ENCODE results near the gene SAMD14. TPM values are rescaled to one million over a fixed set of nuclear protein-coding genes. Genes with fewer than 3 reads are reported as not detected.
A peak's percentile ranks its signal among the peaks of the same experiment; 100 is the strongest.

SAMD14 gene
- total RNA-seq, 1 experiment from 2014 or later = not detected

DNA sequence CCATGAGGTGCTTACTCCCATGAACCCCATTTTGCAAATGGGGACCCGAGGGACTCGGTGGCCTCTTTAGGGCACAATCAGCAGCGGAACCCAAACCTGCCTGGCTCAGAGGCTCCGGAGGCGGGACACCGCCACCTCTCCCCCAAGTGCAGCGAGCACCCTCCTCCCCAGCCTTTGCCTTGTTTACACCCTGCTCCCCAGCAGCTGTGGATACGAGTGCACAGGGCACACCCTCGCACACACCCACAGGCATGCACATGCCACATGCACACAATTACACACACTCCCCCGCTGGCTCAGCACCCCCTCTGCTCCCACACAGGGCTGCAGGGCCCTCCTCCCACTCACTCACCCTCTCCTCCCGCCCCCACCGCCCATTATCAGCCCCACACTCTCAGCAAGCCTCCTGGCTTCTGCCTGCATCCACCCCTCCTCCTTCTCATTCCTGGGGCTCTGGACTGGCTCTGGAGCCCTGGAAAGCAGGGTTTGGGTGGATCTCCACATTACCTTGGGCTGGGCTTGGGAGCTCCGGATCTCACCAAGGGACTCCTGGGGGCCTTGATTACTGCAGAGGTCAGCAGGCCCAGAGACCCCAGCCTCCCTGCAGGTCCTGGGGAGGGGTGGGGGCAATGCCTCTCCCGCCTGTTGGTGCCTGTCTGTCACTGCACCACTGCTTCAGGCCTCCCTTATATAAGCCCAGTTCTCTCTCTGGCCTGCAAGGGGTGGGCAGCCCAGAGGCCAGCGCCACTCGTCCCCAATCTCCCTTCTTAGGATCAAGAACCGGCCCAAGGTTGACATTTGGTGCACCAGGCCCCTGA is 28.4 kb downstream of the SAMD14 start:
- no peak for DNase-seq (ENCODE audit: extremely low read depth, low read depth)

DNA sequence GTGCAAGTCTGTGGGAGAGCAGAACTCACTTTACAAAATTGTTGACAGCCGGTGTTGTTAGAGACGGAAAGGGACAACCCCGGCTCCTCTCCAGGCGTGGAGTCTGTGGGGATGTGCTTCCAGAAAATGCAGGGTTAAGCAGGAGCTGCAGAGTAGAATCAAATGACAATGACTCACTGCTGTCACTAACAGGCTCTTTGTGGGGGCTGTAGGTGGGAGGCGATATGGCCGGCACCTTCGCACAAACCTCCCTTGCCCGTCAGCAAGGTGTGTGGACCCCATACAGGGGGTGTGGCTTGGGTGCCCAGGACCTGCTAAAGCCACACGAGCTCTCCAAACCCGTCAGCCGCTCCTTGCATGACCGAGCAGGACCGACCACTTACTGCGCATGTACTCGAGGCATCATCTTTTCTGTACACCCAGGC is 29.0 kb downstream of the SAMD14 start:
- no peak for DNase-seq (ENCODE audit: extremely low read depth, low read depth)

DNA sequence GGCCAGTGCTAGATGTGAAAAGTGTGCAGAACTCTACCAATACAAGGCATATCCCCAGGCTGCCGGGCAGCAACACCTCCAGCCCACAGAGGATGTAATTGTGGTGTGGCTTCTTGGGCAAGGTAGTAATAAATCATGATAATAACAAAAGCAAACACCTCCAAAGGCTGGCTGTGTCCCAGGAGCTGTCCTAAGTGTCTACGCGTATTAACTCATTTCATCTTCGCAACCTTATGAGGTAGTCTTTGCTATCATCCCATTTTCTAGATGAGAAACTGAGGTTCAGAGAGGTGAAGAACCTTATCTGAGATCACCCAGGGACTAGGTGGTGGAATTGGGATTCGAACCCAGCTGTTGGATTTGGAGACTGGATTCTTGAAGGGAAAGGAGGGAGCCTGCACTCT is 29.5 kb downstream of the SAMD14 start:
- no peak for DNase-seq (ENCODE audit: extremely low read depth, low read depth)

DNA sequence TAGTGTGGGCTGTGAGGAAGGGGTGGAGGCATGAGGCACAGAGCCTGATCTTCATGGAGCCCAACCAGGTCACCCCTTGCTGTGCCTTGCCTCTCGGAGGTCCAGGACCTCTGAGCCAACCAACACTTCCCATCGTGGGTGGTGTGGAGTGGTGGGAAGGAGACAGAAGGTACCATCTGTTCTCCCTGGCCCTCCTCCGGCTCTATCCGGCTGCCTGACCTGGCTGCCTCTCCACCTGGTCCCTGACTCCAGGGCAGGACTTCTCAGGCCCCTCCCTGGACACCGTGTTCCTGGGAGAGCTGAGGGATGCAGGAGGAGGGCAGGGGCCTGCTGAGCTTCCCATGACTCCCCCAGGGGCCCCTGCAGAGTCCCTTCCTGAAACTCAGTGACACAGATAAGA is 31.0 kb downstream of the SAMD14 start:
- no peak for DNase-seq (ENCODE audit: extremely low read depth, low read depth)

DNA sequence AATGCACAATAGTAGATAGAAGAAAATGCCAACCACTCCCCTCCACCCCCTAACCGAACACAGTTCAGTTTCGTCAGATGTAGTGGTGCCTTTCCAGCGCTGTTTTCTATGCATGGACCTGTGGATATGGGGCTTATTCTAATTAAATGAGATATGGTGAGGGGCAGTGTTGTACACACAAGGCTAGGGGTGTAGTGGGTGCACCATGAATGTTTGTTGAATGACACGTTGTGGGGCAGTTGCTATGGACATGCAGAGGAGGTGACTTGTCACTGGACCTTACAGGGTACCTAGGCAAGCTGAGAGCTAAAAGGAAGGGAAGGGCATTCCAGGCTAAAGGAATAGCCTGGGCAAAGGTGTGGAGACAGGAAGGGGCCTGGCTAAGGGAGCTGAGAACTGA is 31.4 kb downstream of the SAMD14 start:
- no peak for DNase-seq (ENCODE audit: extremely low read depth, low read depth)

DNA sequence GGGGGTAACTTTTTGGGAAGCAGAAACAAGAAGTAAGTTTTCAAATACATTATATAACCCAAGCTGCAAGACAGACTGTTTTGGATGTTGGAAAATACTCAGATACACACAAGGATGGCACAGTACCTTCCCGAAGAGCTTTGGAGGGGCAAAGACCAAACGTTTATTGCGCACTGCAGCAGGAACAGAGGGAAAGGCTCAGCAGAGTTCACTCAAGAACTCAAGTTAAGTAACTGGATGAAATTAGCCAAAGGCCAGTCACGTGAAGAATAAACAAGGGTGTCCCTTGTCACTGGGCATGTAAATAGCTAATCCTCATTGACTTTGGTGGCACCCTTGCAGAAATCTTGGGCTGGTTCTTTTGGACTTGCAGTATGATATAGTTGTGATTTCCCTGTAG is 32.0 kb downstream of the SAMD14 start:
- no peak for DNase-seq (ENCODE audit: extremely low read depth, low read depth)

DNA sequence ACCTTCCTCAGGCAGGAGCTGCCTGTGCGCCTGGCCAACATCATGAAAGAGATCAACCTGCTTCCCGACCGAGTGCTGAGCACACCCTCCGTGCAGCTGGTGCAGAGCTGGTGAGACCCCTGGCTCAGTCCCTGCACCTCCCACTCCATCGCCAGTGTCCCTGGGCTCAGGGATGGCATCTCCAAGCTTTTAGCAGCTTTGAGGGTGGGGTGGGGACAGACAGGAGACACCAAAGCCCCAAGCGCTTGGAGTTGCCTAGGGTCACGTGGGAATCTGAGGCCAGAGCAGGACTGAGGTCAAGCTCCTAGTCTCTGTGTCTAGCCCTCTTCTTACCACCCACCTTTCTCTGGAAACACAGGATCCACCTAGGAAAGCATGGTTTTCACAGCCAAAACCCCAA is 32.5 kb downstream of the SAMD14 start:
- DNase-seq (ENCODE audit: extremely low read depth, low read depth) = no peak

DNA sequence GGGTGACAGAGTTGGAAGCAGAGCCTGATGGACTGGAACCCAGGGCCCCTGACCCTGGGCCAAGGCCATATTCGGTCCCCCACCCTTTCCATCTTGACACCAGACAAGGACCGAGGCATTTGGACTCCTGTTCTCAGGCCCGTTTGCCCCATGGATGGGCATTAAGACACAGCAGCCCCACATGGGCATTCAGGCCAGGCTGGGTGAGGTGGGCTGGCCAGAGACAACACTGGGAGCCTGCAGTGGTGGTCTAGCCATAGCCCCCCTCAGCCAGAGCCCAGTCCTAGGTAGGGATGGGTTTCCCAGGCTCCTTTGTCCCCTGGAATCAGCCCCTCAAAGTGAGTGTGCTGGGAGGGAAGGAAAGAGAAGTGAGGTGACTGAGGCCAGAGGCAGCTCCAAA is 33.2 kb downstream of the SAMD14 start:
- no peak for DNase-seq (ENCODE audit: extremely low read depth, low read depth)

DNA sequence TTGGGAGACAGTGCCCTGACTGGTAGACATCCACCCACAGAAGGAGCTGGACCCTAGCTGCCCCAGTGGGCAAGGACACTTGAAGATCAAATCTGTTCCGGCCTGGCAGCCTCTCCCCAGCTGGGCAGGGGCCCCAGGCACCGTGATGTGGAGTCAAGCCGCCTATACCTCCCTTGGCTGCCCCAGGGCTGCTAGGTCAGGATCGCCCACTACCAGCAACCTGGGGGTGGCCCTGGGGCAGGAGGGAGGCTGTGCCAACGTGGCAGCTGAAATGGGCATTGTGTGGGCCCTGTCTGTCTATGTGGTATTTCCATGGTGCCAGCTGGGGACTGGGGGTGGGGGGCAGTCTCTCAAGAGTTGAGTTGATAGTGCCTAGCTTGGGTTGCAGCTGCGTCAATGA is 33.9 kb downstream of the SAMD14 start:
- DNase-seq (ENCODE audit: extremely low read depth, low read depth) = no peak

DNA sequence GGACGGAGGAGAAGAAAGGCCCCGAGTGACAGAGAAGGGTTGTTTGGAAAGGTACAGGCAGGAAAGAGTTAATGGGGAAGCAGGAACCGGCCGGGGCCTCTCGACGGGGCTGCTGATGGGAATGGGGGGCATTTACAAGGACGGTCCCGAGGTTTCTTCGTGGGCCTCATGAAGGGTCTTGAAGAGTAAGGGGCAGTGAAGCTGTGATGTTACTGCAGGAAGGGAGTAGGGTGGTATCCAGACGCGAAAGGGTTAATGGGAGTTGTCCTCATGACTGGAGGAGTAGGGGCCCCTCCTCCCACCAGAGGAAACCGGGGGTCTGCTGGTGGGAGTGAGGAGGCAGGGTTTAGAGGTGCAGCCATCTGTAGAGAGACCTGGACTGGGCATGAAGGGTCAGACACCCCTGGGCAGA is 34.3 kb downstream of the SAMD14 start:
- DNase-seq (ENCODE audit: extremely low read depth, low read depth) = no peak

DNA sequence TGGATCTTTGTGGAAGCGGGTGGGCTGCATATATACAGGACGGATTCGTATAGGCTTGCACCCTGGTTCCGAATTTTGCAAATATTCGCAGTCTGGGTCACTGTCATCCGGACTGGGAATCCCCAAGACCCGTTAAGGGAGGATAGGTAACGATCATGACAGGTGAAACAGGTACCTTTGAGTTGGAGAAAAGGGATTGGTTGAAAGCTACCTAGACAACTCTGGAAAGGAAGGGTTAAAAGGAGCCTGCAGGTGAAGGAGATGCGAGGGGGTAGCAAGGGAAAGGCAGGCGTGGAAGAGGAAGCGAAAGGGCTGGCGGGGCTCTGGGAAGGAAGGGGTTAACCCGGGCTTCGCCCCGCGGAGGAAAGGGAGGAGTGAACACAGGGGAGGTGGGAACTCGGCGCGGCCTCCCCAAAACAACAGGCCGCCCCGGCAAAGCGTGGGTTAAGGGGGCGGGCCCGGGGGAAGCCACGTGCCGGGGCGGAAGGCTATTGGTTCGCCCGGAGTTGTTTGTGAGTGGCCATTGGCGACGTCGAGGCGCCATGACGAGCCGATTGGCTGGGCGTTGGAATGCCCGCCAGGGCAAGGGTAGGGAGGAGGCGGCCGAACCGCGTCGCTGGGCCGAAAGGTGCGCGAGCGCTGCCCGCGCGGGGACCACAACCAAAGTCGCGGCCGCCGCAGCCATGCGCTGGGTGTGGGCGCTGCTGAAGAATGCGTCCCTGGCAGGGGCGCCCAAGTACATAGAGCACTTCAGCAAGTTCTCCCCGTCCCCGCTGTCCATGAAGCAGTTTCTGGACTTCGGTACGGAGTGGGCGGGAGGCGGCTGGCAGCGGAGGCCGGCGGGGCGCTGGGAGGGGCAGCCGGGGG is 35.0 kb downstream of the SAMD14 start, which contains the start of gene PDK2:
PDK2 (plus strand) TSS at position 599 of the 867 bp plus-strand sequence; CDS start at position 684, 85 bp downstream.
- peak; percentile 78 for DNase-seq (ENCODE audit: extremely low read depth, low read depth)

DNA sequence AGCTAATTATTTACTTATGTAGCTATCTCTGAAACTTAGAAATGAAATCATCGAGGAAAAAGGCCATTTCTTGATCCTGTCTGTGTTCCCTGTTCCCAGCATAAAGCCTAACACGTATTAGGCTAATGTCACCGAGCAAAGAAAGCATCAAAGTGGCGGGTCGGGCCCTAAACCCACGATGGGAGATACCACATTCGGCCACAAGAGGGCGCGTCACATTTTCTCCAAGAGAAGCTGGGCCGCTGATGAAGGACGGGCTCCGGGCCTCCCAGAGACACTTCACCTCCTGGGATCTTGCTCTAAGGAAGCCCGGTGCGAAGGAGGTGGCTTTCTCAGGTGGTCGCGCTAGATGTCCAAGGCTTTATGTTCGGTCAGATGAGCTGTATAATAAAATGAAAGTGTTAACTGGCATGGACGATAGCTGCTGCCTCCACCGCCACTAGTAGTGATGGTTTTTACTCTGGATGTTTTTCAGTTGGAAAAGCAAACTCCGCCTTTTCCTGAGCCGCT is 35.7 kb downstream of the SAMD14 start:
- peak; percentile 81 for DNase-seq (ENCODE audit: extremely low read depth, low read depth)

DNA sequence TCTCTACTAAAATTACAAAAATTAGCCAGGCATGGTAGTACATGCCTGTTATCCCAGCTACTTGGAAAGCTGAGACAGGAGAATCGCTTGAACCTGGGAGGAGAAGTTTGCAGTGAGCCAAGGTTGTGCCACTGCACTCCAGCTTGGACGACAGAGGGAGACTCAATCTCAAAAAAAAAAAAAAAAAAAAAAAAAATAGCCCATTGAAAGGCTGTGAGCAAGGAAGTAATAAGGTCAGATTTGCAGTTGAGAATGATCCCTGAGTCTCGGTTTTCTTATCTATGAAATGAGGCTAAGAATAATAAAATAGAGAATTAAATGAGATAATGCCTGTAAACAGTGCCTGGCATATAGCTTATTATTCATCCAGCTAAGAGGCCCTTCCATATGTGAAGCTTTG is 36.2 kb downstream of the SAMD14 start:
- no peak for DNase-seq (ENCODE audit: extremely low read depth, low read depth)

DNA sequence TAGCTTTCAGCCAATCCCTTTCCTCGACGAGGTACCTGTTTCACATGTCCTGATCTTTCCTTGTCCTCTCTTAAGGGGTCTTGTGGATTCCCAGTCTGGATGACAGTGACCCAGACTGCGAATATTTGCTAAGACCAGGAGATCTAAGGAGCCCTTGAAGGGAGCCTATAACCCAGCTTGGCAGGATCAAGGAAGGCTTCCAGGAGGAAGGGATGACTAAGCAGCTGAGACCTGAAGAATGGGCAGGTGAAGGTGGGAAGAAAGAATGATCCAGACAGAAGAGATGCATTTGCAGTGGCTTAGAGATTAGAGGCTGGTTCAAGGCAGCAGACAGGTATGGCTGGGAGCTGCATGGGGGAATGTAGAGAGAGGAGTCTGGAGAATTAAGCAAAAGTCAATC is 36.7 kb downstream of the SAMD14 start:
- DNase-seq (ENCODE audit: extremely low read depth, low read depth) = no peak

DNA sequence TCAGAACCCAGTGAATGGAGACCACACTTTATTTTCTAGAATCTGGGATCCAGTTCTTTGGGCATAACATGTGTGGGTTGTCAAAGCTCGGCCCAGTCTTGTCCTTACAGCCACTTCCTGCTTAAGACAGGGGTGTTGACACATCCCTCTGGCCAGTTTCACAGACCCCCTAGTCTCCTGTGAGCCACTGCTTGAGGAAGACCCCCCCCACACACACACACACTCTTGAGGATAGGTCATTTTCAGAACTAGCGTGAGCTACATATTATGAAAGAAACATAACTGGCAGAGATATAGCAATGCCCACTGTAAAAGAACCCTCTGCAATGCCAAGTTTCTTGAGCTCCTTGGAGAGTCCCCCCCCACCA is 38.1 kb downstream of the SAMD14 start:
- DNase-seq (ENCODE audit: extremely low read depth, low read depth) = no peak

DNA sequence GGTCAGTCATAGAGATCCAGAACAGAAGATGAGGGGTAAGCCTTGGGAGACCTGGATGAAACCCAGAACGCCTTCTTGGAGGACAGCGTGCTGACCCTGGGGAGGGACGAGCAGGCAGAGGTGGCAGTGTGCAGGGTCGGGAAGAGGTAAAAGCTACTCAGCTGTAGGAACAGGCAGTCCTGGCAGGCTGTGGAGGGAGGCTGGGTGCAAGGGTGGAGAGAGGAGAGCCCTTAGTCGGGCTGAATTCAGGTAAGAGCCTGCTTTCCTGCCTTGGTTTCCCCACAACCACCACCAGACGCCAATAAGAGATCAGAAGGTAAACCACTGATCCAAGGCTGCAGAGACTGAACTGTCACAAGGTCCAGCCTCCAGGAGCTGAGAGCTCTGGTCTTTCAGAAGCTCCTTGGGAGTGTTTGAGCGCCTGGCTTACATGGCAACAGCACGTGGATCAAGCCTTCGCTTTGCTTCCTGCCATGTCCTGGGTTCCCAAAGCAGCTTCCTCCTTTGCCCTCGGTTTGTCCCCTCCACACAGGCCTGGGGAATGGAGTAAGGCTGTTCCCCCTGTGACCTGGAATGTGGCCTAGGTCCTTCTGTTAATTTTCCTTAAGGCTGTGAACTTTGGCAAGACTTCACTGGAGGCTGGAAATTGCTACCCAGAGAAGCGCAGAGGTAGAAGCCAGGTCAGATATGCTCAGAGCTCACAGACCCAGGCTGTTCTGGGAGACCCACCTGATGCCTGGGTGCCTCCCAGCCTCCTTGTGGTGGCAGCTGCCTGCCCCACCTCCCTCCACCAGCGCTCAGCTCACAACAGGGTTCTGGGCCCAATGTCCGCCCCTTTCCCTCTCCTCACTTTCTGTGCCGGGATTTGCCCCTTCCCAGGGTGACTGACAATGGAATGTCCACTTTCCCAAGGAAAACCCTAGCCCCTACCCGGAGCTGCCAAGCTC is 38.7 kb downstream of the SAMD14 start:
- no peak for DNase-seq (ENCODE audit: extremely low read depth, low read depth)

DNA sequence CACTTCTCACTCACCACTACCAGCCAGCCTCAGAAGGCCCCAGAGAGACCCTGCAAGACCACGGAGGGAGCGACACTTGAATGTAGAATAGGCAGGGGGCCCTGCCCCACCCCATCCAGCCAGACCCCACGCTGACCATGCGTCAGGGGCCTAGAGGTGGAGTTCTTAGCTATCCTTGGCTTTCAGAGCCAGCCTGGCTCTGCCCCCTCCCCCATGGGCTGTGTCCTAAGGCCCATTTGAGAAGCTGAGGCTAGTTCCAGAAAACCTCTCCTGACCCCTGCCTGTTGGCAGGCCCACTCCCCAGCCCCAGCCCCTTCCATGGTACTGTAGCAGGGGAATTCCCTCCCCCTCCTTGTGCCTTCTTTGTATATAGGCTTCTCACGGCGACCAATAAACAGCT is 39.9 kb downstream of the SAMD14 start:
- no peak for DNase-seq (ENCODE audit: extremely low read depth, low read depth)

DNA sequence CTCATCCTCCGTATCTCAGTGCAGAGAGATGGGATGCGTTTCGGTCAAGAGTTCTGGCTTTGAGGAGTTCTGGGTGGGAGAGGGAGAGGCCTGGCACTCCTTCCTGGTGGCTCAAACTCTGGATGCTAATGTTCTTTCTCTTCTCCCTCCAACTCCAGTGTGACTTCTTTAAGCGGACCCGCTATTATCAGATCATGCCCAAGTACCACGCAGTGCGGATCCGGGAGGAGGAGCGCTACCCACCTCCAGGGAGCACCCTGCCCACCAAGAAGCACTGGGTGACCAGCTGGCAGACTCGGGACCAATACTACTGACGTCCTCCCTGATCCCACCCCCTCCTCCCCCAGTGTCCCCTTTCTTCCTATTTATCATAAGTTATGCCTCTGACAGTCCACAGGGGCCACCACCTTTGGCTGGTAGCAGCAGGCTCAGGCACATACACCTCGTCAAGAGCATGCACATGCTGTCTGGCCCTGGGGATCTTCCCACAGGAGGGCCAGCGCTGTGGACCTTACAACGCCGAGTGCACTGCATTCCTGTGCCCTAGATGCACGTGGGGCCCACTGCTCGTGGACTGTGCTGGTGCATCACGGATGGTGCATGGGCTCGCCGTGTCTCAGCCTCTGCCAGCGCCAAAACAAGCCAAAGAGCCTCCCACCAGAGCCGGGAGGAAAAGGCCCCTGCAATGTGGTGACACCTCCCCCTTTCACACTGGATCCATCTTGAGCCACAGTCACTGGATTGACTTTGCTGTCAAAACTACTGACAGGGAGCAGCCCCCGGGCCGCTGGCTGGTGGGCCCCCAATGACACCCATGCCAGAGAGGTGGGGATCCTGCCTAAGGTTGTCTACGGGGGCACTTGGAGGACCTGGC is 40.8 kb downstream of the SAMD14 start:
- no peak for DNase-seq (ENCODE audit: extremely low read depth, low read depth)

DNA sequence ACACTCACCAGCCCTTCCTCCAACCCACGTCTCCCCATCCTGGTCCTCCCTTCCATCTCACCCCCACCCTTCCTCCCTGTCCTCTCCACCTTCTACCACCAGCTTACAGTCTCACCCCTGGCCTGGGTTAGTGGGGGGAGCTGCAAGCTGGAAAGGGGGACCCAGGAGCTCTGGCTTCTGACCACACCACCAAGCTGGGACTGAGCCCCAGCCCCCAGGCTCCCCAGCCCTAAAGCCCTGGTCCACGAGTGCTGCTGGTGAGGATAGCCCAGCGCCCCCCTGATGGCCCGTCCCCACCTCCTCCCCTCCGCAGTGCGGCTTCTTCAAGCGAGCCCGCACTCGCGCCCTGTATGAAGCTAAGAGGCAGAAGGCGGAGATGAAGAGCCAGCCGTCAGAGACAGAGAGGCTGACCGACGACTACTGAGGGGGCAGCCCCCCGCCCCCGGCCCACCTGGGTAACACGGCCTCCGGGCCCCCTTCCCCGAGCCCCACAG is 42.0 kb downstream of the SAMD14 start:
- no peak for DNase-seq (ENCODE audit: extremely low read depth, low read depth)
